CD4-positive, CD25-positive, alpha-beta regulatory T cell (primary cell): ENCODE measurements around the gene TSPAN9. TPM values are rescaled to one million over a fixed set of nuclear protein-coding genes. Genes with fewer than 3 reads are reported as not detected.
A peak's percentile ranks its signal among the peaks of the same experiment; 100 is the strongest.

Experiments used
- ATAC-seq, 2 donors: fragments of 150-1000 bp; cut with Tn5 transposase; one replicate each; pipeline ENCODE4 v1.10.0; 2021; ENCODE audit warnings: low read depth in 2 of 2, moderate number of reproducible peaks in 2 of 2, moderate library complexity in 1 of 2
- DNase-seq, 3 donors: peaks; one replicate each; pipeline versions ENCODE4 v3.0.0 to v3.0.0-alpha.2; 2012 to 2022; ENCODE audit warnings: mixed read lengths in 1 of 3
- H3K27ac ChIP-seq: one replicate; pipeline ENCODE4 v1.7.0; 2013; ENCODE audit warnings: mild to moderate bottlenecking, low read length; ENCODE audit not compliant: insufficient read depth, poor library complexity, severe bottlenecking
- H3K27me3 ChIP-seq: one replicate; pipeline ENCODE4 v1.7.0; 2013; ENCODE audit warnings: low read length; ENCODE audit not compliant: control insufficient read depth, insufficient read depth
- H3K36me3 ChIP-seq: one replicate; pipeline ENCODE4 v1.7.0; 2013; ENCODE audit warnings: mild to moderate bottlenecking, low read length, moderate library complexity; ENCODE audit not compliant: control insufficient read depth, insufficient read depth
- H3K4me1 ChIP-seq: 2 replicates; pipeline ENCODE4 v1.7.0; 2013; ENCODE audit warnings: mild to moderate bottlenecking, low read length; ENCODE audit not compliant: insufficient read depth, control insufficient read depth, poor library complexity, severe bottlenecking
- H3K4me3 ChIP-seq: one replicate; pipeline ENCODE4 v1.7.0; 2013; ENCODE audit warnings: low read depth, mild to moderate bottlenecking, low read length, moderate library complexity
- H3K9me3 ChIP-seq, 2 experiments: 1 replicate in 1 of 2; 2 replicates in 1 of 2; pipeline ENCODE4 v1.7.0; 2013; ENCODE audit warnings: low read length in 2 of 2, mild to moderate bottlenecking in 1 of 2, moderate library complexity in 1 of 2; ENCODE audit not compliant: control insufficient read depth in 2 of 2
- H3K27ac Mint-ChIP-seq, 3 donors: one replicate each; pipeline ENCODE4 v1.8.0; 2020 to 2022; ENCODE audit warnings: mild to moderate bottlenecking in 3 of 3, mixed read lengths in 3 of 3, moderate library complexity in 2 of 3
- H3K27me3 Mint-ChIP-seq: one replicate; pipeline ENCODE4 v1.8.0; 2022; ENCODE audit warnings: mild to moderate bottlenecking, mixed read lengths
- H3K36me3 Mint-ChIP-seq: one replicate; pipeline ENCODE4 v1.8.0; 2020; ENCODE audit warnings: mixed read lengths
- H3K4me1 Mint-ChIP-seq, 4 donors: one replicate each; pipeline ENCODE4 v1.8.0; 2020 to 2022; ENCODE audit warnings: mixed read lengths in 4 of 4, mild to moderate bottlenecking in 1 of 4
- H3K4me3 Mint-ChIP-seq, 4 donors: one replicate each; pipeline ENCODE4 v1.8.0; 2020 to 2022; ENCODE audit warnings: mild to moderate bottlenecking in 4 of 4, mixed read lengths in 4 of 4, moderate library complexity in 3 of 4
- H3K9me3 Mint-ChIP-seq, 7 donors: one replicate each; pipeline ENCODE4 v1.8.0; 2020 to 2022; ENCODE audit warnings: mixed read lengths in 7 of 7, mild to moderate bottlenecking in 3 of 7, moderate library complexity in 2 of 7
- polyA plus RNA-seq, 4 donors: library from polyadenylated mRNA; unstranded; fragments of 300-500 nt; fragmentation: Illumina TruSeq; gene quantifications; one replicate each; pipeline ENCODE4 v1.2.3, GENCODE V29; 2021
- total RNA-seq: library from RNA; stranded (reverse); gene quantifications from one replicate; pipeline ENCODE4 v1.2.3, GENCODE V29; 2022

TSPAN9 gene
- total and polyA plus RNA-seq, 5 donors from 2014 or later: 0.09 to 1.2 (median 0.30) TPM; not detected in 1

- Mint-ChIP-seq H3K4me1 (peaks cover 0 to 12% (median 4%) of the 10 kb centered on the region in 4 donors), H3K27ac (no peak overlapping the region), H3K9me3 (peaks cover 0 to 10% (median 0%) of the 10 kb centered on the region in 7 donors), H3K4me3 (no peak overlapping the region), H3K36me3 (no peaks in the 10 kb centered on the region), H3K27me3 (no peaks in the 10 kb centered on the region)
- Histone ChIP-seq H3K9me3 (no peaks in the 10 kb centered on the region), H3K27me3 (peaks cover 4% of the 10 kb centered on the region), H3K36me3 (no peaks in the 10 kb centered on the region), H3K4me3 (no peak overlapping the region), H3K27ac (no peak overlapping the region), H3K4me1 (peaks cover 9% of the 10 kb centered on the region)
- DNase-seq: no peak
- ATAC-seq: no peak
Observed at GRCh38 chr12:3124917-3125316, 47.7 kb downstream of the TSPAN9 start.

GRCh38 chr12:3125674-3126073 is 48.5 kb downstream of the TSPAN9 start:
- Mint-ChIP-seq H3K27me3 (peaks cover 4% of the 10 kb centered on the region), H3K9me3 (peaks cover 0 to 10% (median 0%) of the 10 kb centered on the region in 7 donors), H3K4me3 (no peak overlapping the region), H3K27ac (no peak overlapping the region), H3K4me1 (peaks cover 0 to 16% (median 4%) of the 10 kb centered on the region in 4 donors), H3K36me3 (no peaks in the 10 kb centered on the region)
- H3K9me3 ChIP-seq: no peaks in the 10 kb centered on the region
- H3K4me1 ChIP-seq: peaks cover 13% of the 10 kb centered on the region
- no peak overlapping the region for H3K4me3 ChIP-seq
- no peak overlapping the region for H3K27ac ChIP-seq
- DNase-seq: no peak
- no peak for ATAC-seq
- H3K27me3 ChIP-seq: peaks cover 7% of the 10 kb centered on the region
- H3K36me3 ChIP-seq: no peaks in the 10 kb centered on the region

GRCh38 chr12:3127832-3128231 is 50.7 kb downstream of the TSPAN9 start:
- DNase-seq (no peak), ATAC-seq (no peak)
- Mint-ChIP-seq H3K9me3 (peaks cover 0 to 10% (median 0%) of the 10 kb centered on the region in 7 donors), H3K27ac (no peak overlapping the region), H3K36me3 (no peaks in the 10 kb centered on the region), H3K27me3 (peaks cover 4% of the 10 kb centered on the region), H3K4me3 (no peak overlapping the region), H3K4me1 (peaks cover 0 to 16% (median 6%) of the 10 kb centered on the region in 4 donors)
- H3K27ac ChIP-seq: no peak overlapping the region
- peaks cover 13% of the 10 kb centered on the region for H3K4me1 ChIP-seq
- no peak overlapping the region for H3K4me3 ChIP-seq
- no peaks in the 10 kb centered on the region for H3K9me3 ChIP-seq
- H3K36me3 ChIP-seq: no peaks in the 10 kb centered on the region
- H3K27me3 ChIP-seq: peaks cover 7% of the 10 kb centered on the region

DNA sequence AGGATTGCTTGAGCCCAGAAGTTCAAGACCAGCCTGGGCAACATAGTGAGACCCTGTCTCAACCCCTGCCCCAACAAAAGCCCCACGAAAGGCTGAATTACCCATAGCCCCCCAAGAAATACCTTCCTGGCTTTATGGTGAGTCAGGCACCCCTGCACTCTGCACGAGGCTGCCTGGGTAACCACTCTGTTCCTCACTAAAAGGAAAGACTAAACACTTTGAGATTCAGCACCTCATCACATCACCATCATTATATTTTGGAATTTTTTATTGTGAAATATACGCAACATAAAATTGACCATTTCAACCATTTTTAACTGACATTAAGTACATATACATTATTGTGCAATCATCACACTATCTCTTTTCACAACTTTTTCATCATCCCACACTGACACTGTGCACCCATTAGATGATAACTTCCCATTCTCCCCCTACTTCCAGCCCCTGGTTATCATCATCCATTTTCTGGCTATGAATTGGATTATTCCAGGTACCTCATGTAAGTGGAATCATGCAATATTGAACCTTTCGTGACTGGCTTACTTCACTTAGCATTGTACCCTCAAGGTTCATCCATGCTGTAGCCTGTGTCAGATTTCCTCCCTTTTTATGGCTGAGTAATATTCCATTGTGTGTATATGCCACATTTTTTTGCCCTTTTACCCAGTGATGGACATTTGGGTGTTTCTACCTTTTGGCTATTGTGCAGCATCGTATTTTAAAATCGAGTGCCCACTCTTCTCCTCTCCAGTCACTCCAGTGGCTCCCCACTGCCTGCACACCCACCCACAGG is 51.5 kb downstream of the TSPAN9 start:
- Mint-ChIP-seq H3K9me3 (peaks cover 0 to 10% (median 0%) of the 10 kb centered on the region in 7 donors), H3K36me3 (no peaks in the 10 kb centered on the region), H3K27me3 (peaks cover 4% of the 10 kb centered on the region), H3K4me1 (peaks cover 0 to 16% (median 6%) of the 10 kb centered on the region in 4 donors), H3K4me3 (no peak overlapping the region), H3K27ac (peak overlapping the region in 1 of 3 donors; percentile 27)
- DNase-seq (no peak), ATAC-seq (no peak)
- peaks cover 7% of the 10 kb centered on the region for H3K27me3 ChIP-seq
- H3K27ac ChIP-seq: no peak overlapping the region
- no peaks in the 10 kb centered on the region for H3K36me3 ChIP-seq
- H3K9me3 ChIP-seq: no peaks in the 10 kb centered on the region
- H3K4me1 ChIP-seq: peaks cover 13% of the 10 kb centered on the region
- no peak overlapping the region for H3K4me3 ChIP-seq

- Mint-ChIP-seq H3K27ac (no peak overlapping the region), H3K36me3 (no peaks in the 10 kb centered on the region), H3K4me1 (peaks cover 0 to 16% (median 6%) of the 10 kb centered on the region in 4 donors), H3K4me3 (no peak overlapping the region), H3K27me3 (peaks cover 4% of the 10 kb centered on the region), H3K9me3 (peaks cover 0 to 10% (median 0%) of the 10 kb centered on the region in 7 donors)
- DNase-seq (peak in 2 of 3 donors; percentile 15 to 32), ATAC-seq (peak in 1 of 2 donors; percentile 43)
- H3K36me3 ChIP-seq: no peaks in the 10 kb centered on the region
- no peaks in the 10 kb centered on the region for H3K9me3 ChIP-seq
- H3K4me1 ChIP-seq: peaks cover 13% of the 10 kb centered on the region
- no peak overlapping the region for H3K27ac ChIP-seq
- H3K4me3 ChIP-seq: no peak overlapping the region
- peaks cover 7% of the 10 kb centered on the region for H3K27me3 ChIP-seq
Observed at GRCh38 chr12:3129301-3130056, 52.3 kb downstream of the TSPAN9 start.

- Mint-ChIP-seq H3K4me3 (no peak overlapping the region), H3K9me3 (peaks cover 0 to 10% (median 0%) of the 10 kb centered on the region in 7 donors), H3K27ac (no peak overlapping the region), H3K36me3 (no peaks in the 10 kb centered on the region), H3K27me3 (peaks cover 4% of the 10 kb centered on the region), H3K4me1 (peaks cover 0 to 16% (median 6%) of the 10 kb centered on the region in 4 donors)
- ATAC-seq: no peak
- no peak for DNase-seq
- no peaks in the 10 kb centered on the region for H3K36me3 ChIP-seq
- H3K9me3 ChIP-seq: no peaks in the 10 kb centered on the region
- no peak overlapping the region for H3K4me3 ChIP-seq
- H3K4me1 ChIP-seq: peaks cover 13% of the 10 kb centered on the region
- H3K27ac ChIP-seq: no peak overlapping the region
- peaks cover 7% of the 10 kb centered on the region for H3K27me3 ChIP-seq
Observed at GRCh38 chr12:3130057-3130830, 53.1 kb downstream of the TSPAN9 start.

DNA sequence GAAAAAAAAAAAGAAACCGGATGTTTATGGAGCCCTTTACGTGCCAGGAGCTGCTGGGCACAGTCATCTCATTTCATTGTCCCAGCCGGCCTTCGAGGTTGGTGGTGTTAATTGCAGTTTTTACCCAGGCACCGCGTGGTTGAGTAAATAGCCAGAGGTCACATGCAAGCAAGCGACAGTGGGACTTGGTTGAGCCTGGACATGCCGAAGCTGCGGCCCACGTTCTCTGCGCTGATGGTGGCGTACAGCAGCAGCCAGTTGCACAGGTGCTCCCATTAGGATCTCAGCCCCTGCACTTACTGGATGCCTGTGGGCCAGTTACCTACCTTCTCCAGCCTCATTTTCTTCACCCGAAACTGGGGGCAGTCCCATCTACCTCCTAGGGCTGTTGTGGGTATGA is 54.0 kb downstream of the TSPAN9 start:
- no peak for DNase-seq
- Histone ChIP-seq H3K4me1 (peaks cover 13% of the 10 kb centered on the region), H3K9me3 (no peaks in the 10 kb centered on the region), H3K27ac (no peak overlapping the region), H3K36me3 (no peaks in the 10 kb centered on the region), H3K4me3 (no peak overlapping the region), H3K27me3 (peaks cover 7% of the 10 kb centered on the region)
- H3K4me1 Mint-ChIP-seq: peaks cover 0 to 16% (median 6%) of the 10 kb centered on the region in 4 donors
- H3K27ac Mint-ChIP-seq: no peak overlapping the region
- H3K27me3 Mint-ChIP-seq: peaks cover 4% of the 10 kb centered on the region
- peaks cover 0 to 7% (median 0%) of the 10 kb centered on the region in 7 donors for H3K9me3 Mint-ChIP-seq
- H3K4me3 Mint-ChIP-seq: peak overlapping the region in 2 of 4 donors; percentile 35 to 50
- no peaks in the 10 kb centered on the region for H3K36me3 Mint-ChIP-seq
- no peak for ATAC-seq
